Endothelial cell of umbilical vein (primary cell): Measurements from ENCODE around the gene VEGFC. TPM values are rescaled to one million over a fixed set of nuclear protein-coding genes. Genes with fewer than 3 reads are reported as not detected.

Experiments used
- BruUV-seq: library from RNA; stranded (reverse); fragments of 400-500 nt; replicated peaks from 2 replicates; lab custom pipeline; 2021; lab: Mats Ljungman, UMichigan
- CTCF ChIA-PET: fragments of 300-600, 350-600 bp; sonication (Branson Sonifier 250); formaldehyde crosslinking; loops from one replicate; lab custom pipeline; 2021; ENCODE audit warnings: antibody characterized with exemption, inconsistent platforms; lab: Charles Lee
- POLR2A ChIA-PET: fragments of 300-600, 350-600 bp; sonication (Branson Sonifier 250); formaldehyde crosslinking; loops from one replicate; lab custom pipeline; 2021; ENCODE audit warnings: antibody characterized with exemption, inconsistent platforms; lab: Charles Lee
- DNase-seq: peaks from one replicate; pipeline ENCODE4 v3.0.0-alpha.2; 2011; ENCODE audit warnings: low read depth, low spot score
- FAIRE-seq: peaks from 2 replicates; lab custom pipeline; 2011; peaks lifted over from hg19 to GRCh38; lab: Jason Lieb, UNC
- H2AFZ ChIP-seq: 2 replicates; pipeline ENCODE4 v1.6.0; 2012; ENCODE audit warnings: low read depth, low read length, control low read depth, inconsistent platforms
- H3K27ac ChIP-seq: 2 replicates; pipeline ENCODE4 v1.5.1; 2011; ENCODE audit warnings: low read depth, mild to moderate bottlenecking, control low read depth, low read length, moderate library complexity; ENCODE audit not compliant: insufficient read depth
- H3K27me3 ChIP-seq, 2 experiments: 2 replicates each; pipeline versions ENCODE4 v1.6.0 to v1.6.1; 2011; ENCODE audit warnings: low read length in 2 of 2, mixed read lengths in 1 of 2; ENCODE audit not compliant: control insufficient read depth in 2 of 2, insufficient read depth in 2 of 2
- H3K36me3 ChIP-seq, 2 experiments: 2 replicates in 1 of 2; 3 replicates in 1 of 2; pipeline ENCODE4 v1.5.1; 2011; ENCODE audit warnings: low read length in 2 of 2, mild to moderate bottlenecking in 1 of 2, moderate library complexity in 1 of 2; ENCODE audit not compliant: control insufficient read depth in 2 of 2, insufficient read depth in 2 of 2; ENCODE audit errors: extremely low read depth in 1 of 2
- H3K4me1 ChIP-seq: 3 replicates; pipeline ENCODE4 v1.5.1; 2011; ENCODE audit warnings: mild to moderate bottlenecking, low read length; ENCODE audit not compliant: control insufficient read depth, insufficient read depth; ENCODE audit errors: extremely low read depth
- H3K4me2 ChIP-seq: 2 replicates; pipeline ENCODE4 v1.6.1; 2011; ENCODE audit warnings: low read length, control low read depth, mixed read lengths; ENCODE audit not compliant: insufficient read depth
- H3K4me3 ChIP-seq, 3 experiments: fragments of 200-600 bp in 1 of 3; sonication (generic), shearing (Covaris generic) in 1 of 3; replicated peaks in 1 of 3; 2 replicates each; pipeline ENCODE4 v1.5.1; 2011 to 2016; ENCODE audit warnings: control low read depth in 3 of 3, low read length in 3 of 3, mild to moderate bottlenecking in 2 of 3, inconsistent platforms in 1 of 3, low read depth in 1 of 3, moderate library complexity in 1 of 3; ENCODE audit not compliant: insufficient read depth in 1 of 3
- H3K79me2 ChIP-seq: 2 replicates; pipeline ENCODE4 v1.6.0; 2012; ENCODE audit warnings: low read length, inconsistent platforms; ENCODE audit not compliant: control insufficient read depth, insufficient read depth
- H3K9ac ChIP-seq: replicated peaks from 2 replicates; pipeline ENCODE3; 2011; ENCODE audit warnings: low read length, control low read depth; ENCODE audit not compliant: insufficient read depth; ENCODE audit errors: extremely low read depth
- H3K9me1 ChIP-seq: replicated peaks from 3 replicates; pipeline ENCODE4 v1.6.0; 2011; ENCODE audit warnings: mild to moderate bottlenecking, low read length; ENCODE audit not compliant: control insufficient read depth, insufficient read depth; ENCODE audit errors: extremely low read depth
- H3K9me3 ChIP-seq: replicated peaks from 2 replicates; pipeline ENCODE4 v1.5.1; 2012; ENCODE audit warnings: low read length, inconsistent platforms; ENCODE audit not compliant: control insufficient read depth, insufficient read depth
- H4K20me1 ChIP-seq: replicated peaks from 2 replicates; pipeline ENCODE3; 2011; ENCODE audit warnings: mild to moderate bottlenecking, low read length; ENCODE audit not compliant: control insufficient read depth, insufficient read depth; ENCODE audit errors: extremely low read depth
- CTCF ChIP-seq, 2 donors: IDR thresholded peaks; 1 replicate in 1 of 2; 2 replicates in 1 of 2; pipeline ENCODE4 v1.5.1; 2011; ENCODE audit warnings: low read length in 2 of 2, mild to moderate bottlenecking in 2 of 2, moderate library complexity in 2 of 2, control low read depth in 1 of 2, inconsistent platforms in 1 of 2, low read depth in 1 of 2; ENCODE audit not compliant: insufficient read depth in 1 of 2; ENCODE audit errors: extremely low read depth in 1 of 2
- EZH2 ChIP-seq: IDR thresholded peaks from 2 replicates; pipeline ENCODE4 v1.6.1; 2012; ENCODE audit warnings: borderline replicate concordance, low read depth, mild to moderate bottlenecking, moderate library complexity, low read length, inconsistent platforms; ENCODE audit not compliant: severe bottlenecking
- FOS ChIP-seq: IDR thresholded peaks from 2 replicates; pipeline ENCODE4 v1.6.1; 2011; ENCODE audit warnings: mild to moderate bottlenecking, low read length, moderate library complexity, borderline replicate concordance; ENCODE audit not compliant: insufficient read depth
- GATA2 ChIP-seq: IDR thresholded peaks from 2 replicates; pipeline ENCODE4 v1.7.0; 2011; ENCODE audit warnings: low read depth, mild to moderate bottlenecking, moderate library complexity, mixed read lengths, low read length; ENCODE audit not compliant: insufficient read length, insufficient read depth
- JUN ChIP-seq: IDR thresholded peaks from 2 replicates; pipeline ENCODE4 v1.6.1; 2011; ENCODE audit warnings: borderline replicate concordance, low read depth; ENCODE audit not compliant: insufficient read length, insufficient read depth
- MAX ChIP-seq: IDR thresholded peaks from 2 replicates; pipeline ENCODE4 v1.6.1; 2011; ENCODE audit not compliant: insufficient read depth, insufficient read length
- MYC ChIP-seq: IDR thresholded peaks from one replicate; pipeline ENCODE4 v1.6.1; 2011; ENCODE audit warnings: mild to moderate bottlenecking, low read depth, low read length
- POLR2A ChIP-seq: IDR thresholded peaks from 2 replicates; pipeline ENCODE4 v1.6.1; 2012; ENCODE audit warnings: low read depth, mild to moderate bottlenecking, control low read depth, low read length
- POLR2AphosphoS5 ChIP-seq: IDR thresholded peaks from 2 replicates; pipeline ENCODE4 v1.6.1; 2012; ENCODE audit warnings: low read depth, mild to moderate bottlenecking, control low read depth, low read length, moderate library complexity; ENCODE audit not compliant: insufficient read depth
- dilution Hi-C: fragments of 300-500 bp; cut with MboI; formaldehyde crosslinking; loops from one replicate; pipeline ENCODE4 v1.15.0; 2019; ENCODE audit warnings: low sequenced_read_pairs; ENCODE audit not compliant: extremely low pct_ligation_motif_present
- intact Hi-C: fragments of 100-400 bp; cut with micrococcal nuclease; formaldehyde crosslinking; loops from one replicate; pipeline ENCODE4 v1.10.0; 2022
- polyA plus RNA-seq, 4 experiments: library from polyadenylated mRNA; depleted of rRNA in 3 of 4; stranded (reverse) in 3 of 4; unstranded in 1 of 4; fragments of >200 nt; gene quantifications; 2 replicates each; pipeline versions ENCODE4 v1.2.1 to v1.2.3, GENCODE V29; 2011 to 2012; ENCODE audit warnings: missing spikeins in 1 of 4
- total RNA-seq: library from RNA; stranded (reverse); gene quantifications from 2 replicates; pipeline ENCODE4 v1.2.3, GENCODE V29; 2021

The VEGFC gene
- total and polyA plus RNA-seq, 2 donors (not counting 3 experiments of a cell fraction or from before 2014, with no cell fraction given) = 20.4 to 34.9 TPM

GRCh38 chr4:176782794-176783193 is 9.9 kb downstream of the VEGFC start:
- H3K36me3 ChIP-seq = no peaks in the 10 kb centered on the region
- H2AFZ ChIP-seq = no peak overlapping the region
- no peak for TF ChIP-seq POLR2A
- TF ChIP-seq EZH2 = no peak
- TF ChIP-seq GATA2 = no peak
- TF ChIP-seq JUN = no peak
- no peak for TF ChIP-seq POLR2AphosphoS5
- TF ChIP-seq CTCF (IDR thresholded peaks at IDR 0.05; ENCODE audit: extremely low read depth in 1 of 2, insufficient read depth in 1 of 2, low read depth in 1 of 2, low read length in 2 of 2) = no peak
- TF ChIP-seq FOS = no peak
- TF ChIP-seq MAX = no peak
- no peak for TF ChIP-seq MYC
- ChIA-PET CTCF (interaction anchor here (0.7 to 2.8 kb wide), 4 partner anchors 9 to 264 kb away, joined by 3 to 27 read pairs (median 6); no protein-coding TSS in a partner anchor), POLR2A (no interaction called here)
- no peaks in the 10 kb centered on the region for H3K9me1 ChIP-seq
- H3K4me3 ChIP-seq = no peak overlapping the region
- intact Hi-C loops = no loop called here
- no peak overlapping the region for H3K9ac ChIP-seq
- FAIRE-seq (no peak), DNase-seq (peak; percentile 72)
- no peak overlapping the region for H3K27ac ChIP-seq
- no peak overlapping the region for H3K4me2 ChIP-seq
- dilution Hi-C loops = no loop called here
- H4K20me1 ChIP-seq = no peaks in the 10 kb centered on the region
- no peaks in the 10 kb centered on the region for H3K27me3 ChIP-seq
- BruUV-seq = no TSS peak
- H3K4me1 ChIP-seq = peaks cover 46% of the 10 kb centered on the region
- H3K9me3 ChIP-seq = no peaks in the 10 kb centered on the region
- H3K79me2 ChIP-seq = peaks cover 96% of the 10 kb centered on the region
